B cell (primary cell): ENCODE results near the gene PML. TPM values are rescaled to one million over a fixed set of nuclear protein-coding genes. Genes with fewer than 3 reads are reported as not detected.

Experiments used
- ATAC-seq: fragments of 200-7000 bp; cut with Tn5 transposase; one replicate; pipeline ENCODE4 v1.10.0; 2021; ENCODE audit warnings: low read depth, mild to moderate bottlenecking, moderate number of reproducible peaks, moderate library complexity
- CTCF ChIA-PET: fragments of 350-600 bp; sonication (Branson Sonifier 250); formaldehyde crosslinking; loops from one replicate; lab custom pipeline; 2021; ENCODE audit warnings: antibody characterized with exemption, inconsistent platforms; lab: Charles Lee
- POLR2A ChIA-PET: fragments of 350-600 bp; sonication (Branson Sonifier 250); formaldehyde crosslinking; loops from one replicate; lab custom pipeline; 2021; ENCODE audit warnings: antibody characterized with exemption; lab: Charles Lee
- DNase-seq: peaks from one replicate; pipeline ENCODE4 v3.0.0; 2013
- H2AFZ ChIP-seq: 2 replicates; pipeline ENCODE4 v1.6.1; 2012; ENCODE audit warnings: mild to moderate bottlenecking, low read depth, low read length; ENCODE audit not compliant: insufficient read depth, poor library complexity, severe bottlenecking
- H3K27ac ChIP-seq, 2 donors: 1 replicate in 1 of 2; 2 replicates in 1 of 2; pipeline ENCODE4 v1.5.1; 2012 to 2013; ENCODE audit warnings: low read length in 2 of 2, mild to moderate bottlenecking in 2 of 2, moderate library complexity in 1 of 2
- H3K27me3 ChIP-seq, 4 experiments: fragments of 200-600 bp in 1 of 4; sonication (generic) in 1 of 4; replicated peaks in 1 of 4; 1 replicate in 2 of 4; 2 replicates in 2 of 4; pipeline versions ENCODE4 v1.6.1 to v1.7.0; 2013 to 2016; ENCODE audit warnings: low read length in 3 of 4, mild to moderate bottlenecking in 2 of 4, mixed read lengths in 1 of 4, moderate library complexity in 1 of 4; ENCODE audit not compliant: insufficient read depth in 4 of 4, control insufficient read depth in 3 of 4; ENCODE audit errors: control extremely low read depth in 1 of 4
- H3K36me3 ChIP-seq, 2 experiments: replicated peaks in 1 of 2; 1 replicate in 1 of 2; 2 replicates in 1 of 2; pipeline versions ENCODE4 v1.6.1 to v1.7.1; 2013; ENCODE audit warnings: low read length in 1 of 2; ENCODE audit not compliant: insufficient read depth in 2 of 2, control insufficient read depth in 1 of 2; ENCODE audit errors: control extremely low read depth in 1 of 2, extremely low read depth in 1 of 2
- H3K4me1 ChIP-seq, 2 donors: fragments of 200-600 bp in 1 of 2; sonication (generic) in 1 of 2; 1 replicate in 1 of 2; 2 replicates in 1 of 2; pipeline versions ENCODE4 v1.5.1 to v1.6.1; 2013 to 2017; ENCODE audit warnings: low read length in 2 of 2; ENCODE audit not compliant: control insufficient read depth in 2 of 2, insufficient read depth in 2 of 2
- H3K4me2 ChIP-seq: replicated peaks from 2 replicates; pipeline ENCODE3; 2012; ENCODE audit warnings: mild to moderate bottlenecking, low read depth, low read length; ENCODE audit not compliant: poor library complexity, severe bottlenecking
- H3K4me3 ChIP-seq, 5 experiments: fragments of 200-600 bp in 1 of 5; sonication (generic) in 1 of 5; 1 replicate in 3 of 5; 2 replicates in 2 of 5; pipeline versions ENCODE4 v1.5.1 to v1.7.0; 2011 to 2016; ENCODE audit warnings: low read length in 4 of 5, mild to moderate bottlenecking in 4 of 5, low read depth in 2 of 5, control low read depth in 1 of 5, moderate library complexity in 1 of 5; ENCODE audit not compliant: insufficient read depth in 1 of 5; ENCODE audit errors: control extremely low read depth in 1 of 5, extremely low read depth in 1 of 5
- H3K79me2 ChIP-seq: fragments of 200-600 bp; sonication (generic); one replicate; pipeline ENCODE4 v1.6.0; 2016; ENCODE audit warnings: low read length; ENCODE audit not compliant: control insufficient read depth, insufficient read depth
- H3K9ac ChIP-seq: fragments of 200-600 bp; sonication (generic); 2 replicates; pipeline ENCODE4 v1.6.1; 2017; ENCODE audit warnings: mild to moderate bottlenecking, low read length, moderate library complexity
- H3K9me3 ChIP-seq, 3 donors: one replicate each; pipeline versions ENCODE4 v1.6.1 to v1.7.1; 2013; ENCODE audit warnings: low read length in 2 of 3; ENCODE audit not compliant: control insufficient read depth in 2 of 3, insufficient read depth in 1 of 3; ENCODE audit errors: control extremely low read depth in 1 of 3
- H4K20me1 ChIP-seq: 2 replicates; pipeline ENCODE4 v1.6.0; 2012; ENCODE audit warnings: mild to moderate bottlenecking, low read length; ENCODE audit not compliant: insufficient read depth, control insufficient read depth, poor library complexity, severe bottlenecking
- H3K27ac Mint-ChIP-seq: one replicate; pipeline ENCODE4 v1.8.0; 2021; ENCODE audit warnings: mixed read lengths
- H3K27me3 Mint-ChIP-seq: one replicate; pipeline ENCODE4 v1.8.0; 2021; ENCODE audit warnings: mixed read lengths
- H3K4me1 Mint-ChIP-seq: one replicate; pipeline ENCODE4 v1.8.0; 2021; ENCODE audit warnings: mixed read lengths
- H3K4me3 Mint-ChIP-seq: one replicate; pipeline ENCODE4 v1.8.0; 2021; ENCODE audit warnings: mixed read lengths
- H3K9me3 Mint-ChIP-seq: one replicate; pipeline ENCODE4 v1.8.0; 2022; ENCODE audit warnings: mixed read lengths; ENCODE audit not compliant: insufficient read depth
- CTCF ChIP-seq: fragments of 200-600 bp; IDR thresholded peaks from one replicate; pipeline ENCODE4 v1.8.0; 2022; ENCODE audit warnings: antibody characterized with exemption, mild to moderate bottlenecking
- EZH2 ChIP-seq: IDR thresholded peaks from 2 replicates; pipeline ENCODE4 v1.6.1; 2012; ENCODE audit warnings: borderline replicate concordance, low read depth, mild to moderate bottlenecking, moderate library complexity, low read length; ENCODE audit not compliant: insufficient read depth, poor library complexity, severe bottlenecking
- WGBS: methylation state at CpG from one replicate; pipeline ENCODE4 v1.1.5; 2013; ENCODE audit warnings: missing lambda C conversion rate; ENCODE audit not compliant: insufficient coverage; 5-methylcytosine and 5-hydroxymethylcytosine counted together
- intact Hi-C: fragments of 100-400 bp; cut with micrococcal nuclease; formaldehyde crosslinking; loops from one replicate; pipeline ENCODE4 v1.10.0; 2022
- polyA plus RNA-seq: library from polyadenylated mRNA; depleted of rRNA; stranded (reverse); fragments of >200 nt; gene quantifications from 2 replicates; pipeline ENCODE4 v1.2.3, GENCODE V29; 2012
- total RNA-seq, 2 donors: library from RNA; stranded (reverse); fragments of 120-200 nt in 1 of 2; gene quantifications; 1 replicate in 1 of 2; 2 replicates in 1 of 2; pipeline versions ENCODE4 v1.2.3 to v1.2.4, GENCODE V29; 2013 to 2022

Gene PML
- total and polyA plus RNA-seq, 2 donors (not counting 1 experiment from before 2014, with no cell fraction given): 59.2 to 66.3 TPM

- TF ChIP-seq EZH2: no peak
- no peak for TF ChIP-seq CTCF
- Histone ChIP-seq H3K4me2 (no peak overlapping the region), H3K27ac (no peak overlapping the region), H2AFZ (no peak overlapping the region), H3K36me3 (peaks cover 0 to 41% of the 10 kb centered on the region in 2 experiments), H4K20me1 (no peaks in the 10 kb centered on the region), H3K9ac (no peak overlapping the region), H3K4me3 (no peak overlapping the region), H3K27me3 (no peaks in the 10 kb centered on the region), H3K4me1 (no peaks in the 10 kb centered on the region), H3K9me3 (no peaks in the 10 kb centered on the region), H3K79me2 (no peaks in the 10 kb centered on the region)
- H3K9me3 Mint-ChIP-seq: no peaks in the 10 kb centered on the region
- WGBS: 97% methylated on average over 10 of the region's 10 CpGs
- no peak overlapping the region for H3K4me3 Mint-ChIP-seq
- no peaks in the 10 kb centered on the region for H3K27me3 Mint-ChIP-seq
- intact Hi-C loops: no loop called here
- ATAC-seq: no peak
- H3K4me1 Mint-ChIP-seq: no peaks in the 10 kb centered on the region
- ChIA-PET CTCF (interaction anchor here (0.5 to 4.0 kb wide), 4 partner anchors 8 to 68 kb away, joined by 3 to 14 read pairs (median 6); no protein-coding TSS in a partner anchor), POLR2A (no interaction called here)
- peak overlapping the region; percentile 13 for H3K27ac Mint-ChIP-seq
- DNase-seq: no peak
Observed at GRCh38 chr15:74041311-74041756, 46.8 kb downstream of the PML start.

GRCh38 chr15:74041777-74042435 is 47.4 kb downstream of the PML start:
- no peak for DNase-seq
- H3K9me3 ChIP-seq: no peaks in the 10 kb centered on the region
- no peak overlapping the region for H3K4me3 ChIP-seq
- H3K79me2 ChIP-seq: no peaks in the 10 kb centered on the region
- TF ChIP-seq CTCF (no peak), EZH2 (no peak)
- ChIA-PET CTCF (interaction anchor here (0.5 to 4.0 kb wide), 4 partner anchors 7 to 69 kb away, joined by 3 to 14 read pairs (median 6); no protein-coding TSS in a partner anchor), POLR2A (no interaction called here)
- no peaks in the 10 kb centered on the region for H3K27me3 Mint-ChIP-seq
- H3K9me3 Mint-ChIP-seq: no peaks in the 10 kb centered on the region
- H3K27ac Mint-ChIP-seq: peak overlapping the region; percentile 13
- no peak overlapping the region for H3K4me2 ChIP-seq
- no peaks in the 10 kb centered on the region for H3K27me3 ChIP-seq
- no peak overlapping the region for H2AFZ ChIP-seq
- H3K4me1 Mint-ChIP-seq: no peaks in the 10 kb centered on the region
- H3K4me1 ChIP-seq: no peaks in the 10 kb centered on the region
- peaks cover 0 to 35% of the 10 kb centered on the region in 2 experiments for H3K36me3 ChIP-seq
- H3K9ac ChIP-seq: no peak overlapping the region
- intact Hi-C loops: no loop called here
- H3K27ac ChIP-seq: no peak overlapping the region
- no peaks in the 10 kb centered on the region for H4K20me1 ChIP-seq
- H3K4me3 Mint-ChIP-seq: no peak overlapping the region
- no peak for ATAC-seq
- WGBS: 98% methylated on average over 8 of the region's 8 CpGs
